Keratinocyte (primary cell): Measurements from ENCODE around the gene RAF1. TPM values are rescaled to one million over a fixed set of nuclear protein-coding genes. Genes with fewer than 3 reads are reported as not detected.

Experiments
- DNase-seq: peaks from one replicate; pipeline ENCODE4 v3.0.0-alpha.2; 2011; ENCODE audit warnings: low read depth, missing footprints, low spot score
- FAIRE-seq: peaks from 2 replicates; lab custom pipeline; 2011; peaks lifted over from hg19 to GRCh38; lab: Jason Lieb, UNC
- H2AFZ ChIP-seq: 2 replicates; pipeline ENCODE4 v1.6.0; 2012; ENCODE audit warnings: low read length, control low read depth, inconsistent platforms; ENCODE audit not compliant: control insufficient read depth
- H3K27ac ChIP-seq: 2 replicates; pipeline ENCODE4 v1.5.1; 2011; ENCODE audit warnings: low read length; ENCODE audit not compliant: control insufficient read depth, insufficient read depth
- H3K27me3 ChIP-seq: 3 replicates; pipeline ENCODE4 v1.6.0; 2011; ENCODE audit warnings: low read length; ENCODE audit not compliant: control insufficient read depth, insufficient read depth; ENCODE audit errors: extremely low read depth
- H3K36me3 ChIP-seq, 2 experiments: 2 replicates in 1 of 2; 3 replicates in 1 of 2; pipeline ENCODE4 v1.5.1; 2011; ENCODE audit warnings: low read length in 2 of 2, mild to moderate bottlenecking in 1 of 2; ENCODE audit not compliant: control insufficient read depth in 2 of 2, insufficient read depth in 2 of 2; ENCODE audit errors: extremely low read depth in 1 of 2
- H3K4me1 ChIP-seq: 3 replicates; pipeline ENCODE4 v1.5.1; 2011; ENCODE audit warnings: low read length; ENCODE audit not compliant: control insufficient read depth, insufficient read depth; ENCODE audit errors: extremely low read depth
- H3K4me2 ChIP-seq: 3 replicates; pipeline ENCODE4 v1.6.0; 2011; ENCODE audit warnings: low read depth, low read length; ENCODE audit not compliant: control insufficient read depth, insufficient read depth; ENCODE audit errors: extremely low read depth
- H3K4me3 ChIP-seq, 3 experiments: fragments of 200-600 bp in 1 of 3; sonication (generic) in 1 of 3; 2 replicates in 2 of 3; 3 replicates in 1 of 3; pipeline ENCODE4 v1.5.1; 2011 to 2016; ENCODE audit warnings: low read length in 3 of 3, mild to moderate bottlenecking in 3 of 3, control low read depth in 2 of 3, inconsistent platforms in 1 of 3, low read depth in 1 of 3, mixed read lengths in 1 of 3, mixed run types in 1 of 3, moderate library complexity in 1 of 3; ENCODE audit not compliant: control insufficient read depth in 2 of 3, insufficient read depth in 2 of 3; ENCODE audit errors: extremely low read depth in 1 of 3
- H3K79me2 ChIP-seq: 2 replicates; pipeline ENCODE4 v1.6.0; 2012; ENCODE audit warnings: low read length; ENCODE audit not compliant: control insufficient read depth, insufficient read depth
- H3K9ac ChIP-seq: 3 replicates; pipeline ENCODE4 v1.6.0; 2011; ENCODE audit warnings: low read length; ENCODE audit not compliant: control insufficient read depth, insufficient read depth; ENCODE audit errors: extremely low read depth
- H3K9me1 ChIP-seq: 3 replicates; pipeline ENCODE4 v1.6.0; 2011; ENCODE audit warnings: low read length; ENCODE audit not compliant: control insufficient read depth, insufficient read depth; ENCODE audit errors: extremely low read depth
- H3K9me3 ChIP-seq: 2 replicates; pipeline ENCODE4 v1.5.1; 2012; ENCODE audit warnings: low read depth, low read length; ENCODE audit not compliant: control insufficient read depth
- H4K20me1 ChIP-seq: 3 replicates; pipeline ENCODE4 v1.6.0; 2011; ENCODE audit warnings: low read length; ENCODE audit not compliant: control insufficient read depth, insufficient read depth; ENCODE audit errors: extremely low read depth
- CTCF ChIP-seq, 3 experiments: IDR thresholded peaks in 1 of 3; conservative IDR thresholded peaks in 1 of 3; optimal IDR thresholded peaks in 1 of 3; 2 replicates in 2 of 3; 3 replicates in 1 of 3; pipeline versions ENCODE3 to v1.5.1; 2011; ENCODE audit warnings: low read length in 3 of 3, mild to moderate bottlenecking in 3 of 3, moderate library complexity in 2 of 3, control low read depth in 1 of 3, inconsistent platforms in 1 of 3; ENCODE audit not compliant: insufficient read depth in 2 of 3; ENCODE audit errors: extremely low read depth in 1 of 3
- EZH2 ChIP-seq: IDR thresholded peaks from one replicate; pipeline ENCODE4 v1.6.1; 2012; ENCODE audit warnings: inconsistent platforms, mild to moderate bottlenecking, low read length, moderate library complexity
- dilution Hi-C: fragments of 300-500 bp; cut with MboI; formaldehyde crosslinking; loops from one replicate; pipeline ENCODE4 v1.7.0; 2020; ENCODE audit warnings: low sequenced_read_pairs; ENCODE audit not compliant: extremely low pct_ligation_motif_present
- polyA plus RNA-seq, 5 experiments: library from polyadenylated mRNA; depleted of rRNA in 3 of 5; stranded (reverse) in 3 of 5; stranded (forward) in 1 of 5; unstranded in 1 of 5; fragments of >200 nt; gene quantifications; 1 replicate in 1 of 5; 2 replicates in 3 of 5; 3 replicates in 1 of 5; pipeline versions ENCODE4 v1.2.1 to v1.2.3, GENCODE V29; 2011 to 2012; ENCODE audit warnings: missing spikeins in 2 of 5, low read depth in 1 of 5, low replicate concordance in 1 of 5

The RAF1 gene
- polyA plus RNA-seq, 1 donor (not counting 4 experiments of a cell fraction or from before 2014, with no cell fraction given) = 80.1 TPM

GRCh38 chr3:12707449-12707848 lies 43.5 kb upstream of the RAF1 start:
- H3K27me3 ChIP-seq = no peaks in the 10 kb centered on the region
- no peak overlapping the region for H3K9ac ChIP-seq
- H3K9me1 ChIP-seq = no peaks in the 10 kb centered on the region
- no peaks in the 10 kb centered on the region for H3K79me2 ChIP-seq
- H3K9me3 ChIP-seq = no peaks in the 10 kb centered on the region
- no peak for FAIRE-seq
- H4K20me1 ChIP-seq = no peaks in the 10 kb centered on the region
- H3K4me2 ChIP-seq = no peak overlapping the region
- no peak overlapping the region for H2AFZ ChIP-seq
- DNase-seq = no peak
- dilution Hi-C loops = no loop called here
- no peak overlapping the region for H3K4me3 ChIP-seq
- no peaks in the 10 kb centered on the region for H3K36me3 ChIP-seq
- no peak overlapping the region for H3K27ac ChIP-seq
- peaks cover 16% of the 10 kb centered on the region for H3K4me1 ChIP-seq
- TF ChIP-seq EZH2 = no peak
- TF ChIP-seq CTCF (optimal IDR thresholded peaks at IDR 0.05 in 1 of 3, IDR thresholded peaks at IDR 0.05 in 1 of 3, conservative IDR thresholded peaks at IDR 0.05 in 1 of 3; ENCODE audit: extremely low read depth in 1 of 3, insufficient read depth in 2 of 3, low read length in 3 of 3) = peak in 2 of 3 experiments; percentile 3 to 6

- Histone ChIP-seq H4K20me1 (no peaks in the 10 kb centered on the region), H3K4me3 (no peak overlapping the region), H3K9me1 (no peaks in the 10 kb centered on the region), H3K9ac (no peak overlapping the region), H3K27me3 (no peaks in the 10 kb centered on the region), H3K27ac (no peak overlapping the region), H3K4me1 (peaks cover 16% of the 10 kb centered on the region), H3K79me2 (no peaks in the 10 kb centered on the region), H3K4me2 (no peak overlapping the region), H3K9me3 (no peaks in the 10 kb centered on the region), H3K36me3 (no peaks in the 10 kb centered on the region), H2AFZ (no peak overlapping the region)
- peak; percentile 73 for FAIRE-seq
- TF ChIP-seq EZH2 = no peak
- peak; percentile 92 to 98 (median 97) for TF ChIP-seq CTCF (optimal IDR thresholded peaks at IDR 0.05 in 1 of 3, IDR thresholded peaks at IDR 0.05 in 1 of 3, conservative IDR thresholded peaks at IDR 0.05 in 1 of 3; ENCODE audit: extremely low read depth in 1 of 3, insufficient read depth in 2 of 3, low read length in 3 of 3)
- no peak for DNase-seq
- dilution Hi-C loops = no loop called here
These were observed 42.8 kb upstream of the RAF1 start for GRCh38 chr3:12706504-12707253.
